GM12878 (cell line): Measurements from ENCODE around the gene ATOH7. TPM values are rescaled to one million over a fixed set of nuclear protein-coding genes. Genes with fewer than 3 reads are reported as not detected.

Experiments
- ATAC-seq: fragments of 200-7000 bp; cut with Tn5 transposase; 3 replicates; pipeline ENCODE4 v1.9.1; 2020; ENCODE audit warnings: mild to moderate bottlenecking, moderate library complexity
- BruUV-seq: library from RNA; stranded (reverse); fragments of 400-500 nt; replicated peaks from 2 replicates; lab custom pipeline; 2021; lab: Mats Ljungman, UMichigan
- CTCF ChIA-PET: fragments of 300-600 bp; sonication (Branson Sonifier 250); formaldehyde crosslinking; extraction: SDS; loops from one replicate; lab custom pipeline; 2021; ENCODE audit warnings: inconsistent platforms; lab: Yijun Ruan, JAX
- POLR2A ChIA-PET: fragments of 350-600 bp; formaldehyde crosslinking; extraction: SDS; loops from one replicate; lab custom pipeline; 2021; ENCODE audit warnings: inconsistent platforms; lab: Charles Lee
- RAD21 ChIA-PET: fragments of 300-600 bp; sonication (Branson Sonifier 250); formaldehyde crosslinking; loops from one replicate; lab custom pipeline; 2023; ENCODE audit warnings: antibody characterized with exemption; ENCODE audit not compliant: unreplicated experiment; lab: Charles Lee
- SMC1A ChIA-PET: fragments of 300-600 bp; sonication (Branson Sonifier 250); formaldehyde crosslinking; loops from one replicate; lab custom pipeline; 2023; ENCODE audit not compliant: unreplicated experiment, uncharacterized antibody; lab: Charles Lee
- DNase-seq: peaks from one replicate; pipeline ENCODE4 v3.0.0-alpha.2; 2011; ENCODE audit warnings: low read depth, low spot score
- FAIRE-seq: peaks from 3 replicates; lab custom pipeline; 2011; peaks lifted over from hg19 to GRCh38; lab: Jason Lieb, UNC
- H2AFZ ChIP-seq: 2 replicates; pipeline ENCODE4 v1.6.0; 2011; ENCODE audit warnings: low read depth, low read length, control low read depth; ENCODE audit not compliant: control insufficient read depth
- H3K27ac ChIP-seq: 2 replicates; pipeline ENCODE4 v1.5.1; 2011; ENCODE audit warnings: control low read depth; ENCODE audit not compliant: control insufficient read depth, insufficient read depth
- H3K27me3 ChIP-seq, 2 experiments: replicated peaks in 1 of 2; 2 replicates each; pipeline versions ENCODE4 v1.6.0 to v1.6.1; 2011; ENCODE audit warnings: low read length in 1 of 2; ENCODE audit not compliant: control insufficient read depth in 2 of 2, insufficient read depth in 2 of 2
- H3K36me3 ChIP-seq, 2 experiments: 2 replicates each; pipeline ENCODE4 v1.5.1; 2011; ENCODE audit warnings: low read length in 1 of 2; ENCODE audit not compliant: control insufficient read depth in 2 of 2, insufficient read depth in 2 of 2
- H3K4me1 ChIP-seq: 2 replicates; pipeline ENCODE4 v1.6.1; 2011; ENCODE audit warnings: mild to moderate bottlenecking, low read length, moderate library complexity, mixed read lengths; ENCODE audit not compliant: control insufficient read depth, insufficient read depth
- H3K4me2 ChIP-seq: 2 replicates; pipeline ENCODE4 v1.6.0; 2011; ENCODE audit warnings: control low read depth; ENCODE audit not compliant: control insufficient read depth, insufficient read depth
- H3K4me3 ChIP-seq: fragments of 200-600 bp; sonication (generic); 2 replicates; pipeline ENCODE4 v1.5.1; 2016
- H3K79me2 ChIP-seq: 2 replicates; pipeline ENCODE4 v1.6.0; 2011; ENCODE audit warnings: low read length; ENCODE audit not compliant: control insufficient read depth, insufficient read depth
- H3K9ac ChIP-seq: 2 replicates; pipeline ENCODE4 v1.8.0; 2011; ENCODE audit warnings: low read length, control low read depth, mixed read lengths; ENCODE audit not compliant: control insufficient read depth, insufficient read depth
- H3K9me3 ChIP-seq: replicated peaks from 3 replicates; pipeline ENCODE4 v1.5.1; 2011; ENCODE audit warnings: mild to moderate bottlenecking, low read length; ENCODE audit not compliant: control insufficient read depth, insufficient read depth
- H4K20me1 ChIP-seq: 2 replicates; pipeline ENCODE4 v1.6.0; 2011; ENCODE audit not compliant: control insufficient read depth, insufficient read depth
- MYB ChIP-seq: fragments of 150-350 bp; IDR thresholded peaks from 2 replicates; pipeline ENCODE4 v1.6.1; 2014; ENCODE audit warnings: mild to moderate bottlenecking, low read depth, low read length, borderline replicate concordance
- NFXL1 ChIP-seq: fragments of 450-650 bp; IDR thresholded peaks from 2 replicates; pipeline ENCODE4 v1.6.1; 2017; ENCODE audit warnings: antibody characterized with exemption, mild to moderate bottlenecking, borderline replicate concordance
- RFX5 ChIP-seq: IDR thresholded peaks from 2 replicates; pipeline ENCODE4 v1.6.1; 2011; ENCODE audit warnings: low read depth, low read length, improper control_type of control experiment
- SMAD5 ChIP-seq: IDR thresholded peaks from 2 replicates; pipeline ENCODE4 v1.6.1; 2016; ENCODE audit warnings: antibody characterized with exemption, low read depth
- TARDBP ChIP-seq: IDR thresholded peaks from 2 replicates; pipeline ENCODE4 v1.6.1; 2016; ENCODE audit warnings: borderline replicate concordance
- TCF7 ChIP-seq: IDR thresholded peaks from 2 replicates; pipeline ENCODE4 v1.6.1; 2014; ENCODE audit warnings: antibody characterized with exemption, borderline replicate concordance
- WGBS: methylation state at CpG from one replicate; pipeline ENCODE4 v1.1.6; 2016; ENCODE audit warnings: low lambda C conversion rate; ENCODE audit not compliant: insufficient replicate concordance, insufficient coverage; ENCODE audit errors: missing lambda C conversion rate; 5-methylcytosine and 5-hydroxymethylcytosine counted together
- in situ Hi-C: fragments of 300-500 bp; cut with MboI; formaldehyde crosslinking; loops from 9 replicates; pipeline ENCODE4 v1.14.3; 2018; ENCODE audit warnings: mixed read lengths
- intact Hi-C: fragments of 100-400 bp; cut with micrococcal nuclease; formaldehyde crosslinking; loops from one replicate; pipeline ENCODE4 v1.14.2; 2022; ENCODE audit not compliant: unreplicated experiment
- polyA plus RNA-seq, 11 experiments: library from polyadenylated mRNA; depleted of rRNA in 4 of 11; unstranded in 6 of 11; stranded (reverse) in 5 of 11; fragments of >200 nt; fragmentation: Nextera tagmentation in 4 of 11; fragmentation: Illumina TruSeq in 1 of 11; extraction: Ambion mirVana in 4 of 11; extraction: Trizol in 1 of 11; gene quantifications; 1 replicate in 1 of 11; 2 replicates in 10 of 11; pipeline versions ENCODE4 v1.2.1 to v1.2.3, GENCODE V29; 2011 to 2016; ENCODE audit warnings: inconsistent platforms in 2 of 11, missing spikeins in 2 of 11, low read depth in 1 of 11
- total RNA-seq, 4 experiments: library from RNA; depleted of rRNA in 3 of 4; stranded (reverse); fragments of >200 nt in 3 of 4; fragmentation: Illumina TruSeq in 1 of 4; extraction: Trizol in 1 of 4; gene quantifications; 2 replicates each; pipeline versions ENCODE4 v1.2.1 to v1.2.3, GENCODE V29; 2013 to 2021
- TF ChIP-seq, protein P1 (sequence below): IDR thresholded peaks from 2 replicates; pipeline ENCODE4 v1.6.1; 2011; ENCODE audit warnings: borderline replicate concordance, low read depth, mild to moderate bottlenecking, moderate library complexity, mixed read lengths, low read length; ENCODE audit not compliant: insufficient read depth; ENCODE audit errors: extremely low read length
- TF ChIP-seq, protein P2 (sequence below): fragments of 450-650 bp; IDR thresholded peaks from 2 replicates; pipeline ENCODE4 v1.6.1; 2016; ENCODE audit warnings: mild to moderate bottlenecking
- TF ChIP-seq, protein P3 (sequence below): IDR thresholded peaks from 2 replicates; pipeline ENCODE4 v1.6.1; 2012; ENCODE audit warnings: improper control_type of control experiment, low read depth, low read length; ENCODE audit not compliant: insufficient replicate concordance
- TF ChIP-seq, protein P4 (sequence below): IDR thresholded peaks from 2 replicates; pipeline ENCODE4 v1.6.1; 2012; ENCODE audit warnings: low read depth, low read length, improper control_type of control experiment
- TF ChIP-seq, protein P5 (sequence below): fragments of 450-650 bp; IDR thresholded peaks from 2 replicates; pipeline ENCODE4 v1.6.1; 2017; ENCODE audit warnings: mild to moderate bottlenecking, moderate library complexity

The ATOH7 gene
- total and polyA plus RNA-seq, 10 of the 15 experiments (the other 5 are each of a cell fraction or from before 2014, with no cell fraction given), result not detected

DNA sequence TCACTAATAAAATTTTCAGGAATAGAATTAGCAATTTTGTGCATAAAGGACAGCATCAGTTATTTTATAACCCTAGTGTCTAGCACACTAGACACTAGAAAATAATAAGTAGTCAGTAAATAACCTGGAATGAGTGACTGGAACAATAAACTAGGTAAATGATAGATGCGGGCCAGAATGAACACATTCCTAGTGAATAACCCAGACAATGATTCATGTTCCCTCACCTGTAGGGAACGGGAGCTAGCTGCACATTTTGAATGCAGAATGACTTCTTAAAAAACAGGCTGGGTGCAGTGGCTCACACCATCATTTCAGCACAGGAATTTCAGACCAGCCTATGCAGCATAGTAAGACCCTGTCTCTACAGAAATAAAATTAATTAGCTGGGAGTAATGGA lies 3.2 kb upstream of the ATOH7 start:
- Histone ChIP-seq H3K27ac (no peak overlapping the region), H3K9ac (no peak overlapping the region), H2AFZ (no peak overlapping the region), H3K27me3 (peaks cover 0 to 4% of the 10 kb centered on the region in 2 experiments; a peak in 3 of 4 replicates), H3K9me3 (no peaks in the 10 kb centered on the region), H3K79me2 (no peaks in the 10 kb centered on the region), H3K4me1 (peaks cover 5% of the 10 kb centered on the region; the same call in 1 of the 2 replicates), H3K36me3 (no peaks in the 10 kb centered on the region), H3K4me2 (no peak overlapping the region), H3K4me3 (no peak overlapping the region), H4K20me1 (no peaks in the 10 kb centered on the region)
- no TSS peak for BruUV-seq
- DNase-seq, result no peak
- ChIA-PET CTCF (no interaction called here), POLR2A (interaction anchor here (0.6 kb wide), 1 partner anchor 95 kb away, joined by 4 read pairs; no protein-coding TSS in a partner anchor), RAD21 (no interaction called here), SMC1A (interaction anchor here (1.0 kb wide), 1 partner anchor 14 kb away, joined by 3 read pairs; no protein-coding TSS in a partner anchor)
- TF ChIP-seq, protein P1, sequence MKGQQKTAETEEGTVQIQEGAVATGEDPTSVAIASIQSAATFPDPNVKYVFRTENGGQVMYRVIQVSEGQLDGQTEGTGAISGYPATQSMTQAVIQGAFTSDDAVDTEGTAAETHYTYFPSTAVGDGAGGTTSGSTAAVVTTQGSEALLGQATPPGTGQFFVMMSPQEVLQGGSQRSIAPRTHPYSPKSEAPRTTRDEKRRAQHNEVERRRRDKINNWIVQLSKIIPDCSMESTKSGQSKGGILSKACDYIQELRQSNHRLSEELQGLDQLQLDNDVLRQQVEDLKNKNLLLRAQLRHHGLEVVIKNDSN, result no peak
- TF ChIP-seq, protein P2, sequence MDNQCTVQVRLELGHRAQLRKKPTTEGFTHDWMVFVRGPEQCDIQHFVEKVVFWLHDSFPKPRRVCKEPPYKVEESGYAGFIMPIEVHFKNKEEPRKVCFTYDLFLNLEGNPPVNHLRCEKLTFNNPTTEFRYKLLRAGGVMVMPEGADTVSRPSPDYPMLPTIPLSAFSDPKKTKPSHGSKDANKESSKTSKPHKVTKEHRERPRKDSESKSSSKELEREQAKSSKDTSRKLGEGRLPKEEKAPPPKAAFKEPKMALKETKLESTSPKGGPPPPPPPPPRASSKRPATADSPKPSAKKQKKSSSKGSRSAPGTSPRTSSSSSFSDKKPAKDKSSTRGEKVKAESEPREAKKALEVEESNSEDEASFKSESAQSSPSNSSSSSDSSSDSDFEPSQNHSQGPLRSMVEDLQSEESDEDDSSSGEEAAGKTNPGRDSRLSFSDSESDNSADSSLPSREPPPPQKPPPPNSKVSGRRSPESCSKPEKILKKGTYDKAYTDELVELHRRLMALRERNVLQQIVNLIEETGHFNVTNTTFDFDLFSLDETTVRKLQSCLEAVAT, result no peak
- TF ChIP-seq TARDBP, result no peak
- TF ChIP-seq, protein P3, sequence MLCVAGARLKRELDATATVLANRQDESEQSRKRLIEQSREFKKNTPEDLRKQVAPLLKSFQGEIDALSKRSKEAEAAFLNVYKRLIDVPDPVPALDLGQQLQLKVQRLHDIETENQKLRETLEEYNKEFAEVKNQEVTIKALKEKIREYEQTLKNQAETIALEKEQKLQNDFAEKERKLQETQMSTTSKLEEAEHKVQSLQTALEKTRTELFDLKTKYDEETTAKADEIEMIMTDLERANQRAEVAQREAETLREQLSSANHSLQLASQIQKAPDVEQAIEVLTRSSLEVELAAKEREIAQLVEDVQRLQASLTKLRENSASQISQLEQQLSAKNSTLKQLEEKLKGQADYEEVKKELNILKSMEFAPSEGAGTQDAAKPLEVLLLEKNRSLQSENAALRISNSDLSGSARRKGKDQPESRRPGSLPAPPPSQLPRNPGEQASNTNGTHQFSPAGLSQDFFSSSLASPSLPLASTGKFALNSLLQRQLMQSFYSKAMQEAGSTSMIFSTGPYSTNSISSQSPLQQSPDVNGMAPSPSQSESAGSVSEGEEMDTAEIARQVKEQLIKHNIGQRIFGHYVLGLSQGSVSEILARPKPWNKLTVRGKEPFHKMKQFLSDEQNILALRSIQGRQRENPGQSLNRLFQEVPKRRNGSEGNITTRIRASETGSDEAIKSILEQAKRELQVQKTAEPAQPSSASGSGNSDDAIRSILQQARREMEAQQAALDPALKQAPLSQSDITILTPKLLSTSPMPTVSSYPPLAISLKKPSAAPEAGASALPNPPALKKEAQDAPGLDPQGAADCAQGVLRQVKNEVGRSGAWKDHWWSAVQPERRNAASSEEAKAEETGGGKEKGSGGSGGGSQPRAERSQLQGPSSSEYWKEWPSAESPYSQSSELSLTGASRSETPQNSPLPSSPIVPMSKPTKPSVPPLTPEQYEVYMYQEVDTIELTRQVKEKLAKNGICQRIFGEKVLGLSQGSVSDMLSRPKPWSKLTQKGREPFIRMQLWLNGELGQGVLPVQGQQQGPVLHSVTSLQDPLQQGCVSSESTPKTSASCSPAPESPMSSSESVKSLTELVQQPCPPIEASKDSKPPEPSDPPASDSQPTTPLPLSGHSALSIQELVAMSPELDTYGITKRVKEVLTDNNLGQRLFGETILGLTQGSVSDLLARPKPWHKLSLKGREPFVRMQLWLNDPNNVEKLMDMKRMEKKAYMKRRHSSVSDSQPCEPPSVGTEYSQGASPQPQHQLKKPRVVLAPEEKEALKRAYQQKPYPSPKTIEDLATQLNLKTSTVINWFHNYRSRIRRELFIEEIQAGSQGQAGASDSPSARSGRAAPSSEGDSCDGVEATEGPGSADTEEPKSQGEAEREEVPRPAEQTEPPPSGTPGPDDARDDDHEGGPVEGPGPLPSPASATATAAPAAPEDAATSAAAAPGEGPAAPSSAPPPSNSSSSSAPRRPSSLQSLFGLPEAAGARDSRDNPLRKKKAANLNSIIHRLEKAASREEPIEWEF, result no peak
- no peak for TF ChIP-seq NFXL1
- TF ChIP-seq MYB, result no peak
- TF ChIP-seq, protein P4, sequence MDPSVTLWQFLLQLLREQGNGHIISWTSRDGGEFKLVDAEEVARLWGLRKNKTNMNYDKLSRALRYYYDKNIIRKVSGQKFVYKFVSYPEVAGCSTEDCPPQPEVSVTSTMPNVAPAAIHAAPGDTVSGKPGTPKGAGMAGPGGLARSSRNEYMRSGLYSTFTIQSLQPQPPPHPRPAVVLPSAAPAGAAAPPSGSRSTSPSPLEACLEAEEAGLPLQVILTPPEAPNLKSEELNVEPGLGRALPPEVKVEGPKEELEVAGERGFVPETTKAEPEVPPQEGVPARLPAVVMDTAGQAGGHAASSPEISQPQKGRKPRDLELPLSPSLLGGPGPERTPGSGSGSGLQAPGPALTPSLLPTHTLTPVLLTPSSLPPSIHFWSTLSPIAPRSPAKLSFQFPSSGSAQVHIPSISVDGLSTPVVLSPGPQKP, result no peak
- TF ChIP-seq TCF7, result no peak
- TF ChIP-seq SMAD5, result no peak
- TF ChIP-seq RFX5, result no peak
- TF ChIP-seq, protein P5, sequence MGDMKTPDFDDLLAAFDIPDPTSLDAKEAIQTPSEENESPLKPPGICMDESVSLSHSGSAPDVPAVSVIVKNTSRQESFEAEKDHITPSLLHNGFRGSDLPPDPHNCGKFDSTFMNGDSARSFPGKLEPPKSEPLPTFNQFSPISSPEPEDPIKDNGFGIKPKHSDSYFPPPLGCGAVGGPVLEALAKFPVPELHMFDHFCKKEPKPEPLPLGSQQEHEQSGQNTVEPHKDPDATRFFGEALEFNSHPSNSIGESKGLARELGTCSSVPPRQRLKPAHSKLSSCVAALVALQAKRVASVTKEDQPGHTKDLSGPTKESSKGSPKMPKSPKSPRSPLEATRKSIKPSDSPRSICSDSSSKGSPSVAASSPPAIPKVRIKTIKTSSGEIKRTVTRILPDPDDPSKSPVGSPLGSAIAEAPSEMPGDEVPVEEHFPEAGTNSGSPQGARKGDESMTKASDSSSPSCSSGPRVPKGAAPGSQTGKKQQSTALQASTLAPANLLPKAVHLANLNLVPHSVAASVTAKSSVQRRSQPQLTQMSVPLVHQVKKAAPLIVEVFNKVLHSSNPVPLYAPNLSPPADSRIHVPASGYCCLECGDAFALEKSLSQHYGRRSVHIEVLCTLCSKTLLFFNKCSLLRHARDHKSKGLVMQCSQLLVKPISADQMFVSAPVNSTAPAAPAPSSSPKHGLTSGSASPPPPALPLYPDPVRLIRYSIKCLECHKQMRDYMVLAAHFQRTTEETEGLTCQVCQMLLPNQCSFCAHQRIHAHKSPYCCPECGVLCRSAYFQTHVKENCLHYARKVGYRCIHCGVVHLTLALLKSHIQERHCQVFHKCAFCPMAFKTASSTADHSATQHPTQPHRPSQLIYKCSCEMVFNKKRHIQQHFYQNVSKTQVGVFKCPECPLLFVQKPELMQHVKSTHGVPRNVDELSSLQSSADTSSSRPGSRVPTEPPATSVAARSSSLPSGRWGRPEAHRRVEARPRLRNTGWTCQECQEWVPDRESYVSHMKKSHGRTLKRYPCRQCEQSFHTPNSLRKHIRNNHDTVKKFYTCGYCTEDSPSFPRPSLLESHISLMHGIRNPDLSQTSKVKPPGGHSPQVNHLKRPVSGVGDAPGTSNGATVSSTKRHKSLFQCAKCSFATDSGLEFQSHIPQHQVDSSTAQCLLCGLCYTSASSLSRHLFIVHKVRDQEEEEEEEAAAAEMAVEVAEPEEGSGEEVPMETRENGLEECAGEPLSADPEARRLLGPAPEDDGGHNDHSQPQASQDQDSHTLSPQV, result no peak
- no peak for FAIRE-seq
- no peak for ATAC-seq
- in situ Hi-C loops (no loop called here), intact Hi-C loops (no loop called here)
- 42% methylated on average over 2 of the region's 2 CpGs for WGBS
